ENCODE data around the gene SLC5A4. TPM values are rescaled to one million over a fixed set of nuclear protein-coding genes. Genes with fewer than 3 reads are reported as not detected.

Gene SLC5A4
- total and polyA plus RNA-seq, 12 donors, result 0.06 to 0.89 (median 0.20) TPM; not detected in 2

- H3K27ac ChIP-seq, result no peak overlapping the region
- peaks cover 0 to 15% (median 4%) of the 10 kb centered on the region in 7 donors for H3K27me3 ChIP-seq
- ATAC-seq, result no peak
- H3K9me3 ChIP-seq, result no peaks in the 10 kb centered on the region
- intact Hi-C loops (cut with DNase I), result no loop called here
- H3K4me3 ChIP-seq, result no peak overlapping the region
- no peaks in the 10 kb centered on the region for H3K36me3 ChIP-seq
- WGBS, 2 donors, result 72 to 75% methylated on average over 8 of the region's 8 CpGs
- no peaks in the 10 kb centered on the region for H3K4me1 ChIP-seq
- no peak for DNase-seq
- TF ChIP-seq, protein P1, sequence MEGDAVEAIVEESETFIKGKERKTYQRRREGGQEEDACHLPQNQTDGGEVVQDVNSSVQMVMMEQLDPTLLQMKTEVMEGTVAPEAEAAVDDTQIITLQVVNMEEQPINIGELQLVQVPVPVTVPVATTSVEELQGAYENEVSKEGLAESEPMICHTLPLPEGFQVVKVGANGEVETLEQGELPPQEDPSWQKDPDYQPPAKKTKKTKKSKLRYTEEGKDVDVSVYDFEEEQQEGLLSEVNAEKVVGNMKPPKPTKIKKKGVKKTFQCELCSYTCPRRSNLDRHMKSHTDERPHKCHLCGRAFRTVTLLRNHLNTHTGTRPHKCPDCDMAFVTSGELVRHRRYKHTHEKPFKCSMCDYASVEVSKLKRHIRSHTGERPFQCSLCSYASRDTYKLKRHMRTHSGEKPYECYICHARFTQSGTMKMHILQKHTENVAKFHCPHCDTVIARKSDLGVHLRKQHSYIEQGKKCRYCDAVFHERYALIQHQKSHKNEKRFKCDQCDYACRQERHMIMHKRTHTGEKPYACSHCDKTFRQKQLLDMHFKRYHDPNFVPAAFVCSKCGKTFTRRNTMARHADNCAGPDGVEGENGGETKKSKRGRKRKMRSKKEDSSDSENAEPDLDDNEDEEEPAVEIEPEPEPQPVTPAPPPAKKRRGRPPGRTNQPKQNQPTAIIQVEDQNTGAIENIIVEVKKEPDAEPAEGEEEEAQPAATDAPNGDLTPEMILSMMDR (IDR thresholded peaks at IDR 0.05), result no peak
Measured at GRCh38 chr22:32236970-32237369, 18.2 kb downstream of the SLC5A4 start.

DNA sequence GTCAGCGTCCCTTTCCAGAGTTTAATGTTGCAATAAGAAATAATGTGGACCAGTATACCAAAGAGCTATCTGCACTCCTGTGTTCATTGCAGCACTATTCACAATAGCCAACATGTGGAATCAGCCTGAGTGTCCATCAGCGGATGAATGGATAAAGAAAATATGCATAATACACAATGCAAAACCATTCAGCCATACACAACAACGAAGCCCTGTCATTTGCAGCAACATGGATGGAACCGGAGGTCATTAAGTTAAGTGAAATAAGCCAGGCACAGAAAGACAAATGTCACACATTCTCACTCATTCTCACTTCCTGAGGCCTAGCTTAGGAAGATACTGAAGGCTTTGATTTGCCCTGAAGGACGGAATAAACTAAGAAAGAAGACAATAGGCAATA lies 22.1 kb downstream of the SLC5A4 start:
- no peak for ATAC-seq
- WGBS, 2 donors, result 80 to 82% methylated on average over 5 of the region's 5 CpGs

GRCh38 chr22:32232191-32232830 lies 22.8 kb downstream of the SLC5A4 start:
- H3K27ac ChIP-seq, result no peak overlapping the region
- H3K27me3 ChIP-seq, result peaks cover 0 to 19% (median 4%) of the 10 kb centered on the region in 7 donors
- ATAC-seq (no peak), DNase-seq (no peak)
- H3K9me3 ChIP-seq, result no peaks in the 10 kb centered on the region
- WGBS, 2 donors, result 53 to 61% methylated on average over 5 of the region's 5 CpGs
- H3K4me3 ChIP-seq, result no peak overlapping the region
- peaks cover 0 to 15% (median 0%) of the 10 kb centered on the region in 9 donors for H3K36me3 ChIP-seq
- intact Hi-C loops (cut with DNase I), result no loop called here
- H3K4me1 ChIP-seq, result no peaks in the 10 kb centered on the region
- TF ChIP-seq, protein P1 (IDR thresholded peaks at IDR 0.05), result no peak

More for the DNA sequence above, 22.1 kb downstream of the SLC5A4 start:
- H3K9me3 ChIP-seq, result no peaks in the 10 kb centered on the region
- H3K4me3 ChIP-seq, result no peak overlapping the region
- H3K27me3 ChIP-seq, result peaks cover 0 to 19% (median 4%) of the 10 kb centered on the region in 7 donors
- TF ChIP-seq, protein P1 (IDR thresholded peaks at IDR 0.05), result no peak
- H3K4me1 ChIP-seq, result no peaks in the 10 kb centered on the region
- H3K27ac ChIP-seq, result no peak overlapping the region
- peaks cover 0 to 15% (median 0%) of the 10 kb centered on the region in 9 donors for H3K36me3 ChIP-seq
- intact Hi-C loops (cut with DNase I), result no loop called here
- no peak for DNase-seq

DNA sequence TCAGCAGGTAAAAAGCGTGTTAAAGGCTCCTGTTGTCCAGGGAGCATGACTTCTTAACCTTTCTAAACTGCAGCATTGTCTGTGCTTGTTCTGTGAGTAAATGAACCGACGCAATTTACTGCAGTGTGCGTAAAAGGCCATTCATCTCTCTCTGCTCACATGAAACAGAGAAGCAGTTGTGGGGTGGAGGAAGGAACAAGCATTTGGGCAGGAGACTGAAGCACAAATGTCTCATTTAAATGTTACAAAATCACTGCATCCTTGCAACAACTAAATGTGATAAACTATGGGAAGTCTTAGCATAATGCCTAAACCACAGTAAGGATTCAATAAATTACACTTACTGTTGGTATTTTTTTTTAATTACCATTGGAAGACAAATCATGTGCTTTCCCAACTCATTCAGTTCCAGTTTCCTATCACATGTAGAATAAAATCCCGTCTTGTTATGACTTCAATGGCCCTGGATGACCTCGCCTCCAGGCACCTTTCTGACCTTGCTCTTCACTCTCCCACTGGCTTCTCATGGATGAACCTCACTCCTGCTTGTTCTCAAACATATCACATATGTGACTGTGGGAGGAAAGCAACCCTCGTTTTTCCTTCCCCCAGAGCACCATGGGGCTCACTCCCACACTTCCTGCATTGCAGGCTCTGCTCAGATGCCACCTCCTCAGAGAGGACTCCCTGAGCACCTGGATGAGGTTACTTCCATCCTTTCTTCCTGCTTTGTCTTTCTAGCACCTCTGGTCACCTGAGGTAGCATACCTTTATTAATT lies 28.6 kb downstream of the SLC5A4 start:
- WGBS, 2 donors, result 68 to 74% methylated on average over 7 of the region's 7 CpGs
- Histone ChIP-seq H3K4me3 (no peak overlapping the region), H3K27me3 (no peaks in the 10 kb centered on the region), H3K4me1 (peaks cover 0 to 6% (median 0%) of the 10 kb centered on the region in 9 donors), H3K27ac (no peak overlapping the region), H3K36me3 (peaks cover 0 to 15% (median 0%) of the 10 kb centered on the region in 9 donors), H3K9me3 (no peaks in the 10 kb centered on the region)
- TF ChIP-seq, protein P1 (IDR thresholded peaks at IDR 0.05), result no peak
- intact Hi-C loops (cut with DNase I), result no loop called here
- no peak for DNase-seq
- ATAC-seq, result no peak
